Liver (tissue), 9 donors: Measurements from ENCODE around the gene PCNX2. TPM values are rescaled to one million over a fixed set of nuclear protein-coding genes. Genes with fewer than 3 reads are reported as not detected.

Experiments used
- DNase-seq: peaks from one replicate; pipeline ENCODE4 v3.0.0-alpha.2; 2017; ENCODE audit warnings: low spot score
- H3K27ac ChIP-seq, 2 donors: one replicate each; pipeline ENCODE4 v1.7.0; 2013; ENCODE audit warnings: inconsistent platforms in 2 of 2, low read length in 2 of 2, control low read depth in 1 of 2, low read depth in 1 of 2, mild to moderate bottlenecking in 1 of 2
- H3K27me3 ChIP-seq, 4 donors: one replicate each; pipeline versions ENCODE4 v1.6.1 to v1.7.0; 2013; ENCODE audit warnings: low read length in 3 of 4, inconsistent platforms in 1 of 4, mild to moderate bottlenecking in 1 of 4, moderate library complexity in 1 of 4; ENCODE audit not compliant: control insufficient read depth in 4 of 4, insufficient read depth in 4 of 4
- H3K36me3 ChIP-seq, 4 donors: one replicate each; pipeline versions ENCODE4 v1.6.1 to v1.7.0; 2013; ENCODE audit warnings: low read length in 3 of 4, mild to moderate bottlenecking in 3 of 4, low read depth in 1 of 4, moderate library complexity in 1 of 4; ENCODE audit not compliant: control insufficient read depth in 4 of 4, insufficient read depth in 3 of 4
- H3K4me1 ChIP-seq, 4 donors: one replicate each; pipeline versions ENCODE4 v1.6.1 to v1.7.0; 2013; ENCODE audit warnings: low read length in 3 of 4, mild to moderate bottlenecking in 3 of 4, moderate library complexity in 1 of 4; ENCODE audit not compliant: control insufficient read depth in 4 of 4, insufficient read depth in 4 of 4
- H3K4me3 ChIP-seq, 3 donors: one replicate each; pipeline versions ENCODE4 v1.6.1 to v1.7.0; 2013; ENCODE audit warnings: low read length in 3 of 3, control low read depth in 1 of 3, low read depth in 1 of 3, mild to moderate bottlenecking in 1 of 3
- H3K9ac ChIP-seq, 2 donors: one replicate each; pipeline ENCODE4 v1.7.0; 2013; ENCODE audit warnings: low read length in 2 of 2, mild to moderate bottlenecking in 2 of 2, moderate library complexity in 2 of 2, control low read depth in 1 of 2, low read depth in 1 of 2
- H3K9me3 ChIP-seq, 4 donors: one replicate each; pipeline versions ENCODE4 v1.6.1 to v1.7.0; 2013; ENCODE audit warnings: low read length in 3 of 4; ENCODE audit not compliant: control insufficient read depth in 4 of 4
- EGR1 ChIP-seq, 2 donors: IDR thresholded peaks; 2 replicates each; pipeline ENCODE4 v1.6.1; 2016 to 2018; ENCODE audit warnings: antibody characterized with exemption in 2 of 2, low read depth in 2 of 2
- FOXA1 ChIP-seq: IDR thresholded peaks from 2 replicates; pipeline ENCODE4 v1.6.1; 2016; ENCODE audit warnings: antibody characterized with exemption
- GABPA ChIP-seq, 2 donors: IDR thresholded peaks in 1 of 2; conservative IDR thresholded peaks in 1 of 2; 2 replicates each; pipeline ENCODE4 v1.6.1; 2016; ENCODE audit warnings: antibody characterized with exemption in 2 of 2, mild to moderate bottlenecking in 1 of 2, moderate library complexity in 1 of 2
- HNF4A ChIP-seq, 2 donors: conservative IDR thresholded peaks; 2 replicates each; pipeline ENCODE4 v1.6.1; 2016; ENCODE audit warnings: antibody characterized with exemption in 2 of 2, mild to moderate bottlenecking in 2 of 2
- HNF4G ChIP-seq: IDR thresholded peaks from 2 replicates; pipeline ENCODE4 v1.6.1; 2016; ENCODE audit warnings: antibody characterized with exemption
- JUND ChIP-seq, 2 donors: IDR thresholded peaks; 2 replicates each; pipeline ENCODE4 v1.6.1; 2016; ENCODE audit warnings: antibody characterized with exemption in 2 of 2
- NR2F2 ChIP-seq: IDR thresholded peaks from 2 replicates; pipeline ENCODE4 v1.6.1; 2016; ENCODE audit warnings: antibody characterized with exemption
- RAD21 ChIP-seq, 2 donors: IDR thresholded peaks; 2 replicates each; pipeline ENCODE4 v1.6.1; 2016; ENCODE audit warnings: antibody characterized with exemption in 2 of 2, mild to moderate bottlenecking in 2 of 2
- RXRA ChIP-seq, 2 donors: IDR thresholded peaks; 2 replicates each; pipeline ENCODE4 v1.6.1; 2017 to 2018; ENCODE audit warnings: antibody characterized with exemption in 2 of 2, mild to moderate bottlenecking in 1 of 2
- SP1 ChIP-seq: IDR thresholded peaks from 2 replicates; pipeline ENCODE4 v1.6.1; 2018; ENCODE audit warnings: antibody characterized with exemption, mild to moderate bottlenecking
- TAF1 ChIP-seq: conservative IDR thresholded peaks from 2 replicates; pipeline ENCODE4 v1.6.1; 2016; ENCODE audit warnings: antibody characterized with exemption, mild to moderate bottlenecking
- YY1 ChIP-seq: IDR thresholded peaks from 2 replicates; pipeline ENCODE4 v1.6.1; 2016; ENCODE audit warnings: antibody characterized with exemption, mild to moderate bottlenecking
- WGBS: extraction: QIAGEN DNeasy Blood & Tissue Kit; methylation state at CpG from one replicate; pipeline ENCODE4 v1.1.7; 2013; 5-methylcytosine and 5-hydroxymethylcytosine counted together
- polyA plus RNA-seq, 2 donors: library from polyadenylated mRNA; stranded (reverse) in 1 of 2; unstranded in 1 of 2; fragments of 200-250 nt in 1 of 2; fragments of >200 nt in 1 of 2; fragmentation: Nextera tagmentation in 1 of 2; extraction: Ambion mirVana in 1 of 2; gene quantifications; one replicate each; pipeline versions ENCODE4 v1.2.1 to v1.2.3, GENCODE V29; 2013 to 2015
- total RNA-seq, 2 donors: library from RNA; depleted of rRNA; stranded (reverse); fragments of >200 nt; gene quantifications; one replicate each; pipeline ENCODE4 v1.2.3, GENCODE V29; 2014
- TF ChIP-seq, protein P1 (sequence below): IDR thresholded peaks from 2 replicates; pipeline ENCODE4 v1.6.1; 2016; ENCODE audit warnings: antibody characterized with exemption
- TF ChIP-seq, protein P2 (sequence below): IDR thresholded peaks from 2 replicates; pipeline ENCODE4 v1.6.1; 2016; ENCODE audit warnings: antibody characterized with exemption
- TF ChIP-seq, protein P3 (sequence below): fragments of 150-350 bp; IDR thresholded peaks from 2 replicates; pipeline ENCODE4 v1.5.1; 2017; ENCODE audit warnings: improper control_type of control experiment, low read depth, low read length; ENCODE audit not compliant: missing input control
- TF ChIP-seq, protein P4 (sequence below): IDR thresholded peaks from 2 replicates; pipeline ENCODE4 v1.6.1; 2016; ENCODE audit warnings: antibody characterized with exemption
- donor health status: healthy.
- donor health status: healthy.
- donor health status: healthy.
- donor health status: healthy.
- donor health status: healthy.

PCNX2 gene
- total and polyA plus RNA-seq, 4 donors, result 0.20 to 3.1 (median 0.92) TPM

DNA sequence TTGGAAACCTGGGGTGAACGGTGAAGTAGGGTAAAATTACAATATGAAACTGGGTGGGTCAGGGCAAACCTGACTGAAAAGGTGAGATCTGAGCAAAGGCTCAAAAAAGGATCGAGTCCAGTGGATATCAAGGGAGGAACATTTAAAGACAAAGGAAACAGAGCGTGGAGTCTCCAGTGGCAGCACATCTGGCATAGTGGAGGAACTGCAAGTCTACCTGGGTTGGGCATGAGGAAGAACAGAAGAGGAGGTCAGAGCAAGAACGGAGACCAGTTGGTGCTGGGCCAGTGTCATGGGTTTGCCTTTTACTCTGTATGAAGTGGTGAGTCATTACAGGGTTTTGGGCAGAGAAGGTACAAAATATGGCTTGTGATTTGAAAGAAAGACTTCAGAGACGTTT is 181.4 kb downstream of the PCNX2 start:
- Histone ChIP-seq H3K27me3 (no peaks in the 10 kb centered on the region), H3K36me3 (no peaks in the 10 kb centered on the region), H3K27ac (no peak overlapping the region), H3K9ac (no peak overlapping the region), H3K4me1 (no peaks in the 10 kb centered on the region), H3K9me3 (peaks cover 0 to 4% (median 0%) of the 10 kb centered on the region in 4 donors), H3K4me3 (no peak overlapping the region)
- 76% methylated on average over 5 of the region's 5 CpGs for WGBS
- no peak for DNase-seq
- TF ChIP-seq, protein P1, sequence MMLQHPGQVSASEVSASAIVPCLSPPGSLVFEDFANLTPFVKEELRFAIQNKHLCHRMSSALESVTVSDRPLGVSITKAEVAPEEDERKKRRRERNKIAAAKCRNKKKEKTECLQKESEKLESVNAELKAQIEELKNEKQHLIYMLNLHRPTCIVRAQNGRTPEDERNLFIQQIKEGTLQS, result no peak
- TF ChIP-seq RXRA (IDR thresholded peaks at IDR 0.05) (no peak), RAD21 (IDR thresholded peaks at IDR 0.05) (no peak), NR2F2 (no peak), JUND (IDR thresholded peaks at IDR 0.05) (no peak), GABPA (IDR thresholded peaks at IDR 0.05 in 1 of 2, conservative IDR thresholded peaks at IDR 0.05 in 1 of 2) (no peak), HNF4A (conservative IDR thresholded peaks at IDR 0.05) (no peak), EGR1 (IDR thresholded peaks at IDR 0.05; ENCODE audit: low read depth in 2 of 2) (no peak), FOXA1 (no peak), TAF1 (no peak), YY1 (no peak), HNF4G (no peak)
- TF ChIP-seq, protein P2, sequence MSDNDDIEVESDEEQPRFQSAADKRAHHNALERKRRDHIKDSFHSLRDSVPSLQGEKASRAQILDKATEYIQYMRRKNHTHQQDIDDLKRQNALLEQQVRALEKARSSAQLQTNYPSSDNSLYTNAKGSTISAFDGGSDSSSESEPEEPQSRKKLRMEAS, result no peak
- TF ChIP-seq, protein P3, sequence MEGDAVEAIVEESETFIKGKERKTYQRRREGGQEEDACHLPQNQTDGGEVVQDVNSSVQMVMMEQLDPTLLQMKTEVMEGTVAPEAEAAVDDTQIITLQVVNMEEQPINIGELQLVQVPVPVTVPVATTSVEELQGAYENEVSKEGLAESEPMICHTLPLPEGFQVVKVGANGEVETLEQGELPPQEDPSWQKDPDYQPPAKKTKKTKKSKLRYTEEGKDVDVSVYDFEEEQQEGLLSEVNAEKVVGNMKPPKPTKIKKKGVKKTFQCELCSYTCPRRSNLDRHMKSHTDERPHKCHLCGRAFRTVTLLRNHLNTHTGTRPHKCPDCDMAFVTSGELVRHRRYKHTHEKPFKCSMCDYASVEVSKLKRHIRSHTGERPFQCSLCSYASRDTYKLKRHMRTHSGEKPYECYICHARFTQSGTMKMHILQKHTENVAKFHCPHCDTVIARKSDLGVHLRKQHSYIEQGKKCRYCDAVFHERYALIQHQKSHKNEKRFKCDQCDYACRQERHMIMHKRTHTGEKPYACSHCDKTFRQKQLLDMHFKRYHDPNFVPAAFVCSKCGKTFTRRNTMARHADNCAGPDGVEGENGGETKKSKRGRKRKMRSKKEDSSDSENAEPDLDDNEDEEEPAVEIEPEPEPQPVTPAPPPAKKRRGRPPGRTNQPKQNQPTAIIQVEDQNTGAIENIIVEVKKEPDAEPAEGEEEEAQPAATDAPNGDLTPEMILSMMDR, result no peak
- TF ChIP-seq, protein P4, sequence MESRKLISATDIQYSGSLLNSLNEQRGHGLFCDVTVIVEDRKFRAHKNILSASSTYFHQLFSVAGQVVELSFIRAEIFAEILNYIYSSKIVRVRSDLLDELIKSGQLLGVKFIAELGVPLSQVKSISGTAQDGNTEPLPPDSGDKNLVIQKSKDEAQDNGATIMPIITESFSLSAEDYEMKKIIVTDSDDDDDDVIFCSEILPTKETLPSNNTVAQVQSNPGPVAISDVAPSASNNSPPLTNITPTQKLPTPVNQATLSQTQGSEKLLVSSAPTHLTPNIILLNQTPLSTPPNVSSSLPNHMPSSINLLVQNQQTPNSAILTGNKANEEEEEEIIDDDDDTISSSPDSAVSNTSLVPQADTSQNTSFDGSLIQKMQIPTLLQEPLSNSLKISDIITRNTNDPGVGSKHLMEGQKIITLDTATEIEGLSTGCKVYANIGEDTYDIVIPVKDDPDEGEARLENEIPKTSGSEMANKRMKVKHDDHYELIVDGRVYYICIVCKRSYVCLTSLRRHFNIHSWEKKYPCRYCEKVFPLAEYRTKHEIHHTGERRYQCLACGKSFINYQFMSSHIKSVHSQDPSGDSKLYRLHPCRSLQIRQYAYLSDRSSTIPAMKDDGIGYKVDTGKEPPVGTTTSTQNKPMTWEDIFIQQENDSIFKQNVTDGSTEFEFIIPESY, result no peak

DNA sequence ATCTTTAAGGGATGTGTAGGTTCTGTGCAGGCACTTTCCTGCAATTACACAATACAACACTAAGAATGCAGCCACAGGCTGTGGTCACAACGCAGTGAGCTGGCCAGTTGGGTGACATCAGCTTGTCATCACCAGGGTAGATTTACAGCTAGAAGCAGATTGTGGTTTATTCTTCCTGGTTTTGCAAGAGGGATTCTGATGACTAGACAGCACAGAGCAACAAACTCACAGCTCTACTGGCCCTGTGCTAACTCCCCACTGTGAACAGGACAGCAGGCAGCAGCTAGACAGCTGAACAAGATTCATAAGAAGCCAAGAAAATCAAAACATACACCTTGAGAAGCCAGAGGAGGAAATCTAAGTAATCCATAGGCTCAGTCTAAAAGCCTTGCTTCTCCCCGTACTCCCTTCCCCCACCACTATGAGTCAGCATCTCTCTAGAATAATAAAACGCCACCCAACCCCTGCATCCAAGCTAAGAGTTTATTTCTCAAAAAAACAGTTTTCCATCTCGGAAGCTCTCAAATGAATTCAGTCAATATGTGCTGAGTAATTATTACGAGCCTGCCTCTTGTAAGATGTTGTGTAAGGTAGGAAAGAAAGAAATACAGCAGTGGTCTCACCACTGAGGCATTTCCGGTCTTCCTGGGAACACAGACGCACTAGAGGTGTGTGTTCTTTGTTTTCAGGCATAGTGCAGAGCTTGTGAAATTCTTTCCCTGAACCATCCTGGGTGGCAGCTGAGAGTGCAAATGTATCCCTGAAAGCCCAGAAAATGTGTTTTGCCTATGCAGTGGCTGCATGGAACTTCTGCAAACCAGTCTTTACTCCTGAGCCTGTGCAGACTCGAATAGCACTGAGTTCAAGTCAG is 182.3 kb downstream of the PCNX2 start:
- H3K4me1 ChIP-seq, result no peaks in the 10 kb centered on the region
- no peak overlapping the region for H3K9ac ChIP-seq
- no peaks in the 10 kb centered on the region for H3K27me3 ChIP-seq
- H3K27ac ChIP-seq, result peak overlapping the region; percentile 1 to 42
- peaks cover 0 to 3% (median 0%) of the 10 kb centered on the region in 4 donors for H3K9me3 ChIP-seq
- WGBS, result 55% methylated on average over 8 of the region's 8 CpGs
- no peaks in the 10 kb centered on the region for H3K36me3 ChIP-seq
- TF ChIP-seq HNF4A (conservative IDR thresholded peaks at IDR 0.05), result no peak
- TF ChIP-seq SP1, result peak; percentile 16
- no peak overlapping the region for H3K4me3 ChIP-seq
- DNase-seq, result no peak
